Activated CD4-positive, alpha-beta T cell treated with anti-CD3 and anti-CD28 coated beads, Interleukin-10, Interleukin-2, amounts not matched to agents 100 ng/mL and 50 ng/mL, durations not matched to agents 16 hours and 8 hours (primary cell): ENCODE results near the gene LTB.

ENCODE experiments used
- DNase-seq: peaks from one replicate; pipeline ENCODE4 v3.0.0-alpha.2; 2020

LTB gene

GRCh38 chr6:31574106-31575061, 7.8 kb downstream of the LTB start:
- peak; percentile 65 for DNase-seq

GRCh38 chr6:31573239-31574105, 8.8 kb downstream of the LTB start:
- DNase-seq = no peak

DNA sequence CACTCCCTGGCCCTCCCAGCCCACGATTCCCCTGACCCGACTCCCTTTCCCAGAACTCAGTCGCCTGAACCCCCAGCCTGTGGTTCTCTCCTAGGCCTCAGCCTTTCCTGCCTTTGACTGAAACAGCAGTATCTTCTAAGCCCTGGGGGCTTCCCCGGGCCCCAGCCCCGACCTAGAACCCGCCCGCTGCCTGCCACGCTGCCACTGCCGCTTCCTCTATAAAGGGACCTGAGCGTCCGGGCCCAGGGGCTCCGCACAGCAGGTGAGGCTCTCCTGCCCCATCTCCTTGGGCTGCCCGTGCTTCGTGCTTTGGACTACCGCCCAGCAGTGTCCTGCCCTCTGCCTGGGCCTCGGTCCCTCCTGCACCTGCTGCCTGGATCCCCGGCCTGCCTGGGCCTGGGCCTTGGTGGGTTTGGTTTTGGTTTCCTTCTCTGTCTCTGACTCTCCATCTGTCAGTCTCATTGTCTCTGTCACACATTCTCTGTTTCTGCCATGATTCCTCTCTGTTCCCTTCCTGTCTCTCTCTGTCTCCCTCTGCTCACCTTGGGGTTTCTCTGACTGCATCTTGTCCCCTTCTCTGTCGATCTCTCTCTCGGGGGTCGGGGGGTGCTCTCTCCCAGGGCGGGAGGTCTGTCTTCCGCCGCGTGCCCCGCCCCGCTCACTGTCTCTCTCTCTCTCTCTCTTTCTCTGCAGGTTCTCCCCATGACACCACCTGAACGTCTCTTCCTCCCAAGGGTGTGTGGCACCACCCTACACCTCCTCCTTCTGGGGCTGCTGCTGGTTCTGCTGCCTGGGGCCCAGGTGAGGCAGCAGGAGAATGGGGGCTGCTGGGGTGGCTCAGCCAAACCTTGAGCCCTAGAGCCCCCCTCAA, 9.9 kb downstream of the LTB start, which contains the start of gene LTA:
Gene LTA, plus strand, starts transcription at position 249 of the 871 bp plus-strand sequence. Its CDS starts 454 bp downstream, at position 703.
- peak; percentile 88 for DNase-seq

DNA sequence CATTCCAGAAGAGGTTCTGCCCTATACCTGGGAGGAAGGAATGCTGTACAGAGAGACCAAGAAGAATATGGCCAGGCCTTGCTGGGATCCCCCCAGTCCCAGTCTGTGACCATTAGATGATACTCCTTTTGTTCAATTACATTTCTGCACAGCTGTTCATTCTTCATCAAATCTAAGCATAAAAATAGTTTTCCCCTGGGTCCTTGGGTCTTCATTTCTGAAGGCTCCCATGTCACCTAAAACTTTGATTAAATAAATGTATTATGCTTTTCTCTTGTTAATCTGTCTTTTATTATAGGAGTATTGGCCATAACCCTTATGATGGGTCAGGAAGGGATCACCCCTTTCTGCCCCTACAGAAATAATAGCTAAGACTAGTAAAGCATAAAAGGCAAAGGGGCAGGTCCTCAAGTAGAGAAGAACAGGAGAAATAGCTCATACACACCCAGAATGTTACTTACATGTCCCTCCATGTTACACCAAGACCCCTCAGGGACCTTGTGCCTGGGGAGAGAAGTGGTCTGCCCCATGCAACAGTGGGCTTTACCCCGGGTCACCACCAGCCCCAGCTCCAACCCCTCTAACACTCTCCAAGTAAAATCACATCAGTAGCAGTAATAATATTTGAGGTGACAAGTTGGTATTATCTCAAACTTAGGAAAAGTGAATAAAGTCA, 12.2 kb downstream of the LTB start:
- DNase-seq = no peak

- peak; percentile 96 for DNase-seq
These were observed 13.7 kb downstream of the LTB start for GRCh38 chr6:31568537-31568961.

GRCh38 chr6:31567531-31568370, 14.5 kb downstream of the LTB start:
- peak; percentile 47 for DNase-seq

GRCh38 chr6:31560697-31561058, 21.5 kb downstream of the LTB start:
- DNase-seq = no peak

DNA sequence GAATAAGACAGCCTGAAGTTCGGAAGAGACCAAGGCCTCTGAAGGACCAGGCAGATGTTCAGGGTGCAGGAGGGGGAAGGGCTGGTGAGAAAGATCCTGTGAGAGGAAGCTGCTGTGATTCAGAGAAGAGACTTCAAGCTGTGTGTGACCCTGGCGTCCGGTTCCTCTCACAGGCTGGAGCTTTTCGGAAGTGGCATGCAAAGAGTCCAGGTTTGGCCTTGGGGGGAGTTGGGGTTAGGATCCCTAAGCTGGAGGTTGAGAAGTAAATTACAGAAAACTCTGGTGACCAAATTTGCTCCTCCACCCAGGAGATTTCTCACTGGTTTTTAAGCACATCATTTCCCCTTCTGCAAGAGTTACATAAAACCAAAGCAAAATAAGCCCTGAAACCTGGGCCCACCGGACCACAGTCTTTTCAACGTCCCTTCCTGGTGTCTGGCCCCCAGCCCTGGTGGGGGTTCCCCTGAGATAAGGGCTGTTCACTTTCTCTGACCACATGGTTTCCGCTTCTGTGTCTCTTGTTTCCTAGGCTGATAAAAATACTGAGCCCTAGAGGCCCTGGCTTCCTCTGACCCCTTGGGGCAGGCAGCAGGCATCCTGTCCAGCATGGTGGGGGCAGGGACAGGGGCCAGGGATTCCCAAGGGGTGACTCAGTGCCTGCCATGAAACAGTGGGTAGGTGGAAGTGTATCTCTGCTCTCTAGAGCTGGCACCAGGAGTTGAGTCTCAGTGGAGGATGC, 22.1 kb downstream of the LTB start:
- peak; percentile 89 for DNase-seq

DNA sequence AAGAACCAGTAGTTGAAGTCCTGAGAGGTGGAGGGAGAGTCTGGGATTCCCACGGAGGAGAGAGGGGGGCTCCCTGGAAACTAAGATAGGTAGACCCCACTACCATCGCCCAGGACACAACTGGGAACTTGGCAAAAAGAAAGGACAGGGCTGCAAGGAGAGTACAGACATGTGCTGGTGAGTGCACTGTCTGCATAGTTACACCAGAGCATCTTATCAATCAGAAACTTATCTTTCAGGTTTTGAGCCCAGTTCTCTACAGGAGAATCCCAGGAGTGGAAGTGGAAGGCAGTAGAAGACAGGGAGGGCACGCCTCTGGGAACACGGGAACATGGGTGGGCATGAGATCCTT, 22.6 kb downstream of the LTB start:
- no peak for DNase-seq

GRCh38 chr6:31558631-31559500, 23.4 kb downstream of the LTB start:
- DNase-seq = peak; percentile 81

DNA sequence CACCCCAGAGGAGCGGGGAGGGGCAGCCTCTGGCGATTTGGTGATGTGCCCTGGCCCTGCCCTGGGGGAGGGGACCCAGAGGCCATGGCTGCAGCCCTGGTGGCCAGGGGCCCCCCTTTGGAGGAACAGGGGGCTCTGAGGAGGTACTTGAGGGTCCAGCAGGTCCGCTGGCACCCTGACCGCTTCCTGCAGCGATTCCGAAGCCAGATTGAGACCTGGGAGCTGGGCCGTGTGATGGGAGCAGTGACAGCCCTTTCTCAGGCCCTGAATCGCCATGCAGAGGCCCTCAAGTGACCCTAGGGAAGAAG, 24.0 kb downstream of the LTB start:
- DNase-seq = no peak

DNA sequence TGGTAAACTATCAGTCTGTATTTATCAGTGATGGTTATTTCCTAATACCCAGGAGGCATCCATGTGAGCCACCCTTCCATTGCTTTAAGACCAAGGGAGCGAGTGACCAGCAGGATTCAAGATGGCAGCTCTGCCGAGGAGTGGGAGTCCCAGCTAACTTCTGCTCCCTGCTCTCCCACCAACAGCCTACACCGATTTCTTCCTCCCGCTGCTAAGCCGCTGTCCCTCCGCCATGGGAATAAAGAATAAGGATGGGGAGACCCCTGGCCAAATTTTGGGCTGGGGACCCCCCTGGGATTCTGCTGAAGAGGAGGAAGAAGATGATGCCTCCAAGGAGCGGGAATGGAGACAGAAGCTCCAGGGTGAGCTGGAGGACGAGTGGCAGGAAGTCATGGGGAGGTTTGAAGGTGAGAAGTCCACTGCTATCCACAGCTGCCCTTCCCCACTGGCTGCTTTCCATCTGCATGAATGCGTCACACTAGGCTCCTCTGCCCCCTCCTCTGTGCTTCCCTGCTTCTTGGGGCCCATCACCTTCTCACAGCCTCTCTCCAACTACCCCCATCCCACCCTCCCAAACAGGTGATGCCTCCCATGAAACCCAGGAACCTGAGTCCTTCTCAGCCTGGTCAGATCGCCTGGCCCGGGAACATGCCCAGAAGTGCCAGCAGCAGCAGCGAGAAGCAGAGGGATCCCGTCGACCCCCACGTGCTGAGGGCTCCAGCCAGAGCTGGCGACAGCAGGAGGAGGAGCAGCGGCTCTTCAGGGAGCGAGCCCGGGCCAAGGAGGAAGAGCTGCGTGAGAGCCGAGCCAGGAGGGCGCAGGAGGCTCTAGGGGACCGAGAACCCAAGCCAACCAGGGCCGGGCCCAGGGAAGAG, 24.5 kb downstream of the LTB start:
- DNase-seq = no peak

DNA sequence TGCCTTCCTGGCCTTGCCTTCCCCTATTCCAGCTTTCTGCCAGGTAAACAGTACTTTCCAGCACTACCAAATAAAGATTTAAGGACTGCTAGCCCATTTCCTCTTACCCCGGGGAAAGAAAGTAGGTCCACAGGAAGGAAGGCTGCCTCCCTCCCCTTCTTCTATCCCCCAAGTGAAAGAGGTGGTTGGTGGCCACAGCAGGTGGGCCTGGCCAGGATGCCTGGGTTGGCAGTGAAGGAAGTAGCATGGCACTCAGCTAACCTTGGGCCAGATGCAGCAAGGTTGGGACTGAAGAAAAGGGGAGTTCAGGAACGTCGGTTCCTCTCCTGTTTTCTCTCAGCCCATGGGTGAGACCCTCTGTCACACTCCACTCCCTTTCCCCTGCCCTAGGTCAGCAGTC, 25.9 kb downstream of the LTB start:
- no peak for DNase-seq

GRCh38 chr6:31551371-31551770, 30.9 kb downstream of the LTB start:
- DNase-seq = peak; percentile 85

GRCh38 chr6:31548544-31548873, 33.7 kb downstream of the LTB start:
- DNase-seq = no peak

- no peak for DNase-seq
These were observed 34.3 kb downstream of the LTB start for GRCh38 chr6:31547727-31548543.

- DNase-seq = peak; percentile 97
These were observed 35.1 kb downstream of the LTB start, which contains the start of gene NFKBIL1 for GRCh38 chr6:31546958-31547726. Gene NFKBIL1 (plus strand): TSS chr6:31547608. CDS start chr6:31547695, 87 bp downstream.
